Lower leg skin (tissue), 4 donors: ENCODE data around the gene IQCH. TPM values are rescaled to one million over a fixed set of nuclear protein-coding genes. Genes with fewer than 3 reads are reported as not detected.

Source experiments
- DNase-seq, 2 donors: peaks; one replicate each; pipeline ENCODE4 v3.0.0-alpha.2; 2019; ENCODE audit warnings: low spot score in 2 of 2
- H3K4me3 ChIP-seq: fragments of 200-600 bp; sonication (generic); 2 replicates; pipeline ENCODE4 v1.5.1; 2017; ENCODE audit warnings: mild to moderate bottlenecking, low read depth; ENCODE audit not compliant: poor library complexity, severe bottlenecking
- POLR2A ChIP-seq, 2 donors: fragments of 450-650 bp; IDR thresholded peaks; one replicate each; pipeline ENCODE4 v1.6.1; 2016 to 2017; ENCODE audit warnings: antibody characterized with exemption in 2 of 2, mild to moderate bottlenecking in 1 of 2, moderate library complexity in 1 of 2
- WGBS, 2 donors: methylation state at CpG; one replicate each; pipeline ENCODE4 v1.1.5; 2018; 5-methylcytosine and 5-hydroxymethylcytosine counted together
- intact Hi-C: fragments of 100-400 bp; cut with DNase I; formaldehyde crosslinking; loops from one replicate; pipeline ENCODE4 v1.15.0; 2023; ENCODE audit warnings: low total_unique reads
- total RNA-seq, 4 donors: library from RNA; depleted of rRNA; stranded (reverse); fragments of >200 nt; gene quantifications; one replicate each; pipeline ENCODE4 v1.1.0, GENCODE V29; 2016
- TF ChIP-seq, protein P1 (sequence below), 3 donors: fragments of 450-650 bp; IDR thresholded peaks; one replicate each; pipeline ENCODE4 v1.5.1; 2016; ENCODE audit warnings: antibody characterized with exemption in 3 of 3, mild to moderate bottlenecking in 3 of 3, moderate library complexity in 2 of 3

IQCH gene
- total RNA-seq, 4 donors from 2014 or later: 0.17 to 1.6 (median 0.94) TPM

DNA sequence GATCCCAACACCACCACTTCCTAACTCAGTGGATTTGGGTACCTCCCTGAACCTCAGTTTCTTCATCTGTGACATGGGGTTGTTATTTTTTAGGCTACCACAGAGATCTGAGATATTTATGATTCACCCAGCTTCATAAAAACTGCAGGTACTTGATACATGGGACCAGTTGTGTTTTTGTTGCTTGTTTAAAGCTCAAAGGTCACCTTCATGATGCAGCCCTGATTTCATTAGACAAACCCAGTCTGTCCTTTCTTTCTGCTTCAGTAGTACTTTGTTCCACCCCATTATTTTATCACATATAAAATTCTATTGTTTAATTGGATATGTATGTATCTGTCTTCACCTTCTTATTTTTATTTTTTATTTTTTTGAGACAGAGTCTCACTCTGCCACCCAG, 208.9 kb downstream of the IQCH start:
- TF ChIP-seq, protein P1, sequence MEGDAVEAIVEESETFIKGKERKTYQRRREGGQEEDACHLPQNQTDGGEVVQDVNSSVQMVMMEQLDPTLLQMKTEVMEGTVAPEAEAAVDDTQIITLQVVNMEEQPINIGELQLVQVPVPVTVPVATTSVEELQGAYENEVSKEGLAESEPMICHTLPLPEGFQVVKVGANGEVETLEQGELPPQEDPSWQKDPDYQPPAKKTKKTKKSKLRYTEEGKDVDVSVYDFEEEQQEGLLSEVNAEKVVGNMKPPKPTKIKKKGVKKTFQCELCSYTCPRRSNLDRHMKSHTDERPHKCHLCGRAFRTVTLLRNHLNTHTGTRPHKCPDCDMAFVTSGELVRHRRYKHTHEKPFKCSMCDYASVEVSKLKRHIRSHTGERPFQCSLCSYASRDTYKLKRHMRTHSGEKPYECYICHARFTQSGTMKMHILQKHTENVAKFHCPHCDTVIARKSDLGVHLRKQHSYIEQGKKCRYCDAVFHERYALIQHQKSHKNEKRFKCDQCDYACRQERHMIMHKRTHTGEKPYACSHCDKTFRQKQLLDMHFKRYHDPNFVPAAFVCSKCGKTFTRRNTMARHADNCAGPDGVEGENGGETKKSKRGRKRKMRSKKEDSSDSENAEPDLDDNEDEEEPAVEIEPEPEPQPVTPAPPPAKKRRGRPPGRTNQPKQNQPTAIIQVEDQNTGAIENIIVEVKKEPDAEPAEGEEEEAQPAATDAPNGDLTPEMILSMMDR (IDR thresholded peaks at IDR 0.05): no peak
- intact Hi-C loops: no loop called here
- no peak overlapping the region for H3K4me3 ChIP-seq
- DNase-seq: no peak

DNA sequence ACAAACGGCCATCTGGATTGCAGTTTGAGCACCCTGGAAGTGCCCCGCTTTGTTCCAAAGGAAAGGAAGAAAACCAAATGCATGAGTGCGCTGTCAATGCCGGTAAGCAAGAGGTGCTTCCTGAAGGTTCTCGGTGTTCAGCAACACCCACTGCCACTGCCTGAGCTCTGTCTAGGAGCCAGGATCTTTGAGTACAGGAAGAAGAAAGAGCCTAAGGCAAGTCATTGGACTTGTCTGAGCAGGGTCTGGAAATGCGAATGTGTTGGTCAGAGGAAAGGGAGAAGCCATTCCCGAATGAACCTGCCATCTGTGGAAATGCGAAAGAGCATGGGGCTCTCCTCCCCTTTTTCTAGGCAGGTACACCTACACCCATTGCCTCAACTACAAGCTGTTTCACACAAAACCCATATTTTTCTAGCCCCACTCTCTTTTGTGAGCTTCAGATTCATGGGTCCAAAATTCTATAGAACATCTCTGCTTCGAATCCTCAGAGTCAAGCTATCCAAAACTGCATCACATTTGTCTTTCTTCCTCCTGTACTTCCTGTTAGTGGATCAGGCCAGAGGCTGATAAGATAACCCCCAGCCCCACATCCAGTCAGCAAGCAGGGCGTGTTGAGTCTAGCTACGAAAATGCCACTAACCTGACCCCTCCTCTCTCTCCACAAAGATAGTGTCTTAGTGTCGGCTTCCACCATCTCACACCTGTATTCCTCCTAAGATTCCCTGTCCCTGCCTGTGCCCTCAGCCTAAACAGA, 210.8 kb downstream of the IQCH start:
- no peak for DNase-seq
- no peak overlapping the region for H3K4me3 ChIP-seq
- intact Hi-C loops: no loop called here
- TF ChIP-seq, protein P1 (IDR thresholded peaks at IDR 0.05): no peak
- TF ChIP-seq POLR2A (IDR thresholded peaks at IDR 0.05): no peak
- 61 to 70% methylated on average over 12 of the region's 12 CpGs for WGBS, 2 donors

DNA sequence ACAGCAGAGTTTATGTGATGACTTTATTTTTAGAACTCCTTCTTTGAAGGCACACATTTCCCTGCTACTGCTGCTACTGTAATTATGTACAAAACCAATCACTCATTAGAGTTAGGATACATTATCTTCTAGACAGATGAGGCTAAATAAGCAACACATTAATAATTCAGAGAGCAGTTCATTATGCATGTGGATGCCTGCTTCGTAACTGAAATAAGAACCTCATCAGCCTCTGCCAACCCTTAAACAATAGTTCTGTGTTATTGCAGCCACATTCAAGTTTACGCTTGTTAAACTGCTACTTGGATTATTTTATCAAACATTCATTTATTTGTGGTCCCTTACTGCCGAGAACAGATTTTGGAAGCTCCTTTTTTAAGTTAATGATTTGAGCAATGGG, 213.8 kb downstream of the IQCH start:
- no peak for DNase-seq
- H3K4me3 ChIP-seq: no peak overlapping the region
- intact Hi-C loops: no loop called here
- TF ChIP-seq, protein P1 (IDR thresholded peaks at IDR 0.05): no peak
- 49 to 62% methylated on average over 3 of the region's 3 CpGs for WGBS, 2 donors

DNA sequence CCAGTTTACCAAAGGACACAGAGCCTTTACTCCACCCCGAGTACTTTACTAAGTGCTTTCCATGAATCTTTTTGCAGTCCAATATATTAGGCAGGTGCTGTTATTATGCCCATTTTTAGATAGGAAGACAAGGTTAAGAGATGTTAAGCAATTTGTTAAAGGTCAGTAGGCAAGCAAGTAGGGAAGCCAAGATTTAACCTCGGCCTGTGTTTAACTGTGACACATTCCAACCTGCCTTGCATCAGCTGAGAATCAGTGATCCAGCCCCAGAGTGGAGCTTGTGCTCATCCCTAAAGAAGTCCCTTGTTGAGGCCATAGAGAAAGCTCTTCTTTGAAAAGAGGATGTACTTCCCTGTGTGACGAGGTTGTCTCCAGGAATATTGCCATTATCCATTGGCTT, 215.1 kb downstream of the IQCH start:
- DNase-seq: no peak
- no peak overlapping the region for H3K4me3 ChIP-seq
- 60 to 70% methylated on average over 3 of the region's 3 CpGs for WGBS, 2 donors
- TF ChIP-seq, protein P1 (IDR thresholded peaks at IDR 0.05): no peak
- no peak for TF ChIP-seq POLR2A (IDR thresholded peaks at IDR 0.05)
- intact Hi-C loops: no loop called here

DNA sequence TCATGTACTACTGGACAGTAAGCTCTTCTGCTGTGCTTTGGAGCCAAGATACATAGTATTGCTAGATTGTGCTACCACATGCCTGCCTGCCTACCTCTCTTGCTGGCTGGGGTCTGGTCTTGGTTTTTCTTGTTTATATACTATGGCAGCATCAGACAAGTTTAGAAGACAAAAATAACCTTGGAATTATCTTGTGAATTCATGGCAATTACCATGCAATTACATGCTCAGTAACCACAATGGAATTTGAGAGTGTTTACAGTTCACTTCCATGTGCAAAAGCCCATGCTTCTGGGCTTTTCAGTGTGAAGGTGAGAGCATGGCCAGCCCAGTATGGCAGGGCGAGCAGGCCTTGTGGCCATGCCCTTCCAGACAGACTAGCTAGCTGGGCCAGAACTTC, 218.4 kb downstream of the IQCH start:
- intact Hi-C loops: no loop called here
- H3K4me3 ChIP-seq: no peak overlapping the region
- 80 to 82% methylated on average over 1 of the region's 1 CpG for WGBS, 2 donors
- DNase-seq: no peak
- no peak for TF ChIP-seq POLR2A (IDR thresholded peaks at IDR 0.05)
- TF ChIP-seq, protein P1 (IDR thresholded peaks at IDR 0.05): no peak
